Measurements from ENCODE around the gene C9orf50. TPM values are rescaled to one million over a fixed set of nuclear protein-coding genes. Genes with fewer than 3 reads are reported as not detected.

C9orf50 gene
- polyA plus RNA-seq, 1 experiment: 0.20 TPM

- CTCF ChIA-PET: interaction anchor here (1.1 kb wide), 1 partner anchor 11 kb away, joined by 3 read pairs; no protein-coding TSS in a partner anchor
- POLR2A ChIA-PET: no interaction called here
- no peak for DNase-seq (ENCODE audit: low read depth)
- TF ChIP-seq, protein P1, sequence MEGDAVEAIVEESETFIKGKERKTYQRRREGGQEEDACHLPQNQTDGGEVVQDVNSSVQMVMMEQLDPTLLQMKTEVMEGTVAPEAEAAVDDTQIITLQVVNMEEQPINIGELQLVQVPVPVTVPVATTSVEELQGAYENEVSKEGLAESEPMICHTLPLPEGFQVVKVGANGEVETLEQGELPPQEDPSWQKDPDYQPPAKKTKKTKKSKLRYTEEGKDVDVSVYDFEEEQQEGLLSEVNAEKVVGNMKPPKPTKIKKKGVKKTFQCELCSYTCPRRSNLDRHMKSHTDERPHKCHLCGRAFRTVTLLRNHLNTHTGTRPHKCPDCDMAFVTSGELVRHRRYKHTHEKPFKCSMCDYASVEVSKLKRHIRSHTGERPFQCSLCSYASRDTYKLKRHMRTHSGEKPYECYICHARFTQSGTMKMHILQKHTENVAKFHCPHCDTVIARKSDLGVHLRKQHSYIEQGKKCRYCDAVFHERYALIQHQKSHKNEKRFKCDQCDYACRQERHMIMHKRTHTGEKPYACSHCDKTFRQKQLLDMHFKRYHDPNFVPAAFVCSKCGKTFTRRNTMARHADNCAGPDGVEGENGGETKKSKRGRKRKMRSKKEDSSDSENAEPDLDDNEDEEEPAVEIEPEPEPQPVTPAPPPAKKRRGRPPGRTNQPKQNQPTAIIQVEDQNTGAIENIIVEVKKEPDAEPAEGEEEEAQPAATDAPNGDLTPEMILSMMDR (IDR thresholded peaks at IDR 0.05; ENCODE audit: insufficient read depth, low read depth, low read length): no peak
- no peaks in the 10 kb centered on the region for H3K36me3 ChIP-seq (ENCODE audit: control insufficient read depth, insufficient read depth, low read length)
- H3K27me3 ChIP-seq (ENCODE audit: control insufficient read depth, insufficient read depth, low read length): no peaks in the 10 kb centered on the region; the same call in 1 of the 2 replicates
- H3K4me3 ChIP-seq (ENCODE audit: low read depth, low read length): no peak overlapping the region
Observed at GRCh38 chr9:129653823-129654553, 33.1 kb upstream of the C9orf50 start.

- H3K27me3 ChIP-seq (ENCODE audit: control insufficient read depth, insufficient read depth, low read length): no peaks in the 10 kb centered on the region; the same call in 1 of the 2 replicates
- H3K36me3 ChIP-seq (ENCODE audit: control insufficient read depth, insufficient read depth, low read length): no peaks in the 10 kb centered on the region
- DNase-seq (ENCODE audit: low read depth): no peak
- CTCF ChIA-PET: interaction anchor here (3.2 kb wide), 1 partner anchor 11 kb away, joined by 9 read pairs; no protein-coding TSS in a partner anchor
- no peak overlapping the region for H3K4me3 ChIP-seq (ENCODE audit: low read depth, low read length)
- TF ChIP-seq, protein P1 (IDR thresholded peaks at IDR 0.05; ENCODE audit: insufficient read depth, low read depth, low read length): no peak
- POLR2A ChIA-PET: no interaction called here
Observed at GRCh38 chr9:129650680-129651235, 29.9 kb upstream of the C9orf50 start.

GRCh38 chr9:129649726-129650679 is 29.1 kb upstream of the C9orf50 start:
- ChIA-PET CTCF (interaction anchor here (0.6 to 3.2 kb wide), 5 partner anchors 11 to 930 kb away, joined by 3 to 9 read pairs (median 3); partner anchors contain the start of gene FUBP3), POLR2A (no interaction called here)
- Histone ChIP-seq H3K27me3 (ENCODE audit: control insufficient read depth, insufficient read depth, low read length) (no peaks in the 10 kb centered on the region), H3K36me3 (ENCODE audit: control insufficient read depth, insufficient read depth, low read length) (no peaks in the 10 kb centered on the region), H3K4me3 (ENCODE audit: low read depth, low read length) (no peak overlapping the region)
- no peak for DNase-seq (ENCODE audit: low read depth)
- TF ChIP-seq, protein P1 (IDR thresholded peaks at IDR 0.05; ENCODE audit: insufficient read depth, low read depth, low read length): no peak

GRCh38 chr9:129648764-129649115 is 27.8 kb upstream of the C9orf50 start:
- no peaks in the 10 kb centered on the region for H3K36me3 ChIP-seq (ENCODE audit: control insufficient read depth, insufficient read depth, low read length)
- DNase-seq (ENCODE audit: low read depth): no peak
- TF ChIP-seq, protein P1 (IDR thresholded peaks at IDR 0.05; ENCODE audit: insufficient read depth, low read depth, low read length): no peak
- no peaks in the 10 kb centered on the region for H3K27me3 ChIP-seq (ENCODE audit: control insufficient read depth, insufficient read depth, low read length)
- ChIA-PET CTCF (no interaction called here), POLR2A (no interaction called here)
- no peak overlapping the region for H3K4me3 ChIP-seq (ENCODE audit: low read depth, low read length)

Data from BJ (cell line).